Breast epithelium (tissue), 3 donors: ENCODE results near the gene REELD1.

ENCODE experiments used
- POLR2A ChIP-seq: fragments of 450-650 bp; IDR thresholded peaks from one replicate; pipeline ENCODE4 v1.6.1; 2016; ENCODE audit warnings: antibody characterized with exemption, mild to moderate bottlenecking, moderate library complexity
- POLR2AphosphoS5 ChIP-seq, 3 donors: sonication (generic); formaldehyde crosslinking; IDR thresholded peaks; one replicate each; pipeline ENCODE4 v1.6.1; 2017; ENCODE audit warnings: antibody characterized with exemption in 3 of 3
- TF ChIP-seq, protein P1 (sequence below), 3 donors: fragments of 450-650 bp; IDR thresholded peaks; one replicate each; pipeline ENCODE4 v1.5.1; 2016 to 2017; ENCODE audit warnings: antibody characterized with exemption in 3 of 3, mild to moderate bottlenecking in 3 of 3, moderate library complexity in 3 of 3

- TF ChIP-seq, protein P1, sequence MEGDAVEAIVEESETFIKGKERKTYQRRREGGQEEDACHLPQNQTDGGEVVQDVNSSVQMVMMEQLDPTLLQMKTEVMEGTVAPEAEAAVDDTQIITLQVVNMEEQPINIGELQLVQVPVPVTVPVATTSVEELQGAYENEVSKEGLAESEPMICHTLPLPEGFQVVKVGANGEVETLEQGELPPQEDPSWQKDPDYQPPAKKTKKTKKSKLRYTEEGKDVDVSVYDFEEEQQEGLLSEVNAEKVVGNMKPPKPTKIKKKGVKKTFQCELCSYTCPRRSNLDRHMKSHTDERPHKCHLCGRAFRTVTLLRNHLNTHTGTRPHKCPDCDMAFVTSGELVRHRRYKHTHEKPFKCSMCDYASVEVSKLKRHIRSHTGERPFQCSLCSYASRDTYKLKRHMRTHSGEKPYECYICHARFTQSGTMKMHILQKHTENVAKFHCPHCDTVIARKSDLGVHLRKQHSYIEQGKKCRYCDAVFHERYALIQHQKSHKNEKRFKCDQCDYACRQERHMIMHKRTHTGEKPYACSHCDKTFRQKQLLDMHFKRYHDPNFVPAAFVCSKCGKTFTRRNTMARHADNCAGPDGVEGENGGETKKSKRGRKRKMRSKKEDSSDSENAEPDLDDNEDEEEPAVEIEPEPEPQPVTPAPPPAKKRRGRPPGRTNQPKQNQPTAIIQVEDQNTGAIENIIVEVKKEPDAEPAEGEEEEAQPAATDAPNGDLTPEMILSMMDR (IDR thresholded peaks at IDR 0.05) = no peak
- TF ChIP-seq POLR2AphosphoS5 (IDR thresholded peaks at IDR 0.05) (no peak), POLR2A (no peak)
Observed at GRCh38 chr4:146274774-146275173, 60.4 kb downstream of the REELD1 start.
